ENCODE data around the gene BRINP3. TPM values are rescaled to one million over a fixed set of nuclear protein-coding genes. Genes with fewer than 3 reads are reported as not detected.

BRINP3 gene
- total RNA-seq (2022; extraction: Qiagen RNA extraction) = not detected in 5 replicates

DNA sequence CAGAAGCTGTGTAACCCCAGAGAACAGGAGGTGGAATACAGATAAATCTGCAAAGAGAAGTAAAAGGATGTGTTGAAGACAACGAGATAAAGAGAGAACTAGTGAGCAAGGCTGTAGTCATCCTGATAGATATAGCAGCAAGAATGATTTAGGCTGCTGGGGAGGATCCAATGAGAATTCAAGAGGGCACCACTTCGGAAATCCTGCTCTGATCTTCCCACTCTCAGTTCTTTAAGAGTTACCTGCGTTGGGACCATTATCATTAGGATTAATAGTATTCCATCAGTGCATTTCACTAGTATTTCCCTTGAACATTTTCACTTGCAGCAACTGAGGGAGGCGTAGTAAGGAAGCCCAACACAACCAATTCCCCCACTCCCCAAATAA lies at the start of gene BRINP3:
TSS of gene BRINP3 (minus strand) at position 103 of the 387 bp plus-strand sequence.

